ENCODE data around the gene PGAM2. TPM values are rescaled to one million over a fixed set of nuclear protein-coding genes. Genes with fewer than 3 reads are reported as not detected.

Gene PGAM2
- total and polyA plus RNA-seq, 12 donors, result 0.76 to 30.1 (median 6.7) TPM

DNA sequence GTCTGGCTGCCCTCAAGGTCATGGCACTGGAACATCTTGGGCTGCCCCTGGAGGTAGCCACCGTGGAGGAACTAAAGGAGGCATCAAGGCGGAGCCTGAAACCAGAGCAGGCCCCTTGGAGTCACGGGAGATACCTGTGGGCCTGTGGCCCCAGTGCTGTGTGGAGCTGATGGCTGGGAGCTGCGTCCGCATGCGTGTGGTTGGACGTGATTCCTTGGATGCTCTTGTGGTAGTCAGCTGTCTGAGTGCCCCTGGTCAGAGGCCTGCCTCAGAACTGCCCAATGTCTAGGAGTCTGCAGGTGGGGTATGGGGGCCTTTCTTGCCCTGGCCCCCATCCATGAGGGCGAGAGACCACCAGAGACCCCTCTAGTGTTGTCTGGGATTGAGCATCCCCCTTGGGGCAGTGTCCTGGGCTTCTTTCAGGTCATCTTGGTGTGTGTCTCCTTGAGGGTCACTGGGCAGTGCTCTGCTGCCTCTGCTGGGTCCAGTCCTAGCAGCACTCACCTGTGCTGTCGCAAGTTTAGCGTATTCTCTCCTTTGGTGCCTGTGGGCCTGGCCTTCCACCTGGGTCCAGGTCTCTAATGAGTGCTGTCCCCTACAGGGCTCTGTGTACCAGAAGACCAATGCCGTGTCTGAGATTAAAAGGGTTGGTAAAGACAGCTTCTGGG lies 8.1 kb downstream of the PGAM2 start:
- WGBS, 4 donors, result 86 to 93% (median 88%) methylated on average over 6 to 11 of the region's 11 CpGs
- H3K36me3 ChIP-seq (replicated peaks in 1 of 2), result peaks cover 0 to 92% of the 10 kb centered on the region in 2 donors
- H3K27ac ChIP-seq, result no peak overlapping the region
- peaks cover 3% of the 10 kb centered on the region in 2 donors for H3K4me1 ChIP-seq (replicated peaks in 1 of 2)
- no peaks in the 10 kb centered on the region for H3K9me3 ChIP-seq (replicated peaks in 1 of 3)
- intact Hi-C loops (cut with DNase I), result no loop called here
- H3K4me3 ChIP-seq, result no peak overlapping the region
- H3K27me3 ChIP-seq, result no peaks in the 10 kb centered on the region
- no peak for TF ChIP-seq POLR2A (IDR thresholded peaks at IDR 0.05)
- TF ChIP-seq, protein P1, sequence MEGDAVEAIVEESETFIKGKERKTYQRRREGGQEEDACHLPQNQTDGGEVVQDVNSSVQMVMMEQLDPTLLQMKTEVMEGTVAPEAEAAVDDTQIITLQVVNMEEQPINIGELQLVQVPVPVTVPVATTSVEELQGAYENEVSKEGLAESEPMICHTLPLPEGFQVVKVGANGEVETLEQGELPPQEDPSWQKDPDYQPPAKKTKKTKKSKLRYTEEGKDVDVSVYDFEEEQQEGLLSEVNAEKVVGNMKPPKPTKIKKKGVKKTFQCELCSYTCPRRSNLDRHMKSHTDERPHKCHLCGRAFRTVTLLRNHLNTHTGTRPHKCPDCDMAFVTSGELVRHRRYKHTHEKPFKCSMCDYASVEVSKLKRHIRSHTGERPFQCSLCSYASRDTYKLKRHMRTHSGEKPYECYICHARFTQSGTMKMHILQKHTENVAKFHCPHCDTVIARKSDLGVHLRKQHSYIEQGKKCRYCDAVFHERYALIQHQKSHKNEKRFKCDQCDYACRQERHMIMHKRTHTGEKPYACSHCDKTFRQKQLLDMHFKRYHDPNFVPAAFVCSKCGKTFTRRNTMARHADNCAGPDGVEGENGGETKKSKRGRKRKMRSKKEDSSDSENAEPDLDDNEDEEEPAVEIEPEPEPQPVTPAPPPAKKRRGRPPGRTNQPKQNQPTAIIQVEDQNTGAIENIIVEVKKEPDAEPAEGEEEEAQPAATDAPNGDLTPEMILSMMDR (IDR thresholded peaks at IDR 0.05), result no peak
- DNase-seq, result peak in 3 of 7 donors; percentile 9 to 42 (median 14)

DNA sequence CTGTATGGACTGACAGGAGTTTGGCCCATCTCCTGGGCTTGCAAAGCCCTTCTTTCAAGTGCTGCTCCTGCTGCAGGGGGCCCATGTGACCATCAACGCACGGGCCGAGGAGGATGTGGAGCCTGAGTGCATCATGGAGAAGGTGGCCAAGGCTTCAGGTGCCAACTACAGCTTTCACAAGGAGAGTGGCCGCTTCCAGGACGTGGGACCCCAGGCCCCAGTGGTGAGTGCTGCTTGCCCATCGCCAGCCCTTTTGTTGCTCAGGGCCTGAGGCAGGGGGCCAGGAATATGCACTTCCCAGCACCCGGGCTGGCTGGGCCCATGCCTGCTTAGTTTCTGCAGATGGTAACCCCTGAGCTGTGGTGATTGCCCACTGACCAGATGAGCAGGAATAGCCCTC lies 8.7 kb downstream of the PGAM2 start:
- Histone ChIP-seq H3K9me3 (replicated peaks in 1 of 3) (no peaks in the 10 kb centered on the region), H3K4me1 (replicated peaks in 1 of 2) (no peaks in the 10 kb centered on the region), H3K27ac (no peak overlapping the region), H3K27me3 (no peaks in the 10 kb centered on the region), H3K36me3 (replicated peaks in 1 of 2) (peaks cover 0 to 93% of the 10 kb centered on the region in 2 donors), H3K4me3 (no peak overlapping the region)
- DNase-seq, result peak in 3 of 7 donors; percentile 9 to 16 (median 10)
- WGBS, 4 donors, result 82 to 98% (median 92%) methylated on average over 5 to 7 of the region's 7 CpGs
- TF ChIP-seq, protein P1 (IDR thresholded peaks at IDR 0.05), result no peak
- no peak for TF ChIP-seq POLR2A (IDR thresholded peaks at IDR 0.05)
- intact Hi-C loops (cut with DNase I), result no loop called here

DNA sequence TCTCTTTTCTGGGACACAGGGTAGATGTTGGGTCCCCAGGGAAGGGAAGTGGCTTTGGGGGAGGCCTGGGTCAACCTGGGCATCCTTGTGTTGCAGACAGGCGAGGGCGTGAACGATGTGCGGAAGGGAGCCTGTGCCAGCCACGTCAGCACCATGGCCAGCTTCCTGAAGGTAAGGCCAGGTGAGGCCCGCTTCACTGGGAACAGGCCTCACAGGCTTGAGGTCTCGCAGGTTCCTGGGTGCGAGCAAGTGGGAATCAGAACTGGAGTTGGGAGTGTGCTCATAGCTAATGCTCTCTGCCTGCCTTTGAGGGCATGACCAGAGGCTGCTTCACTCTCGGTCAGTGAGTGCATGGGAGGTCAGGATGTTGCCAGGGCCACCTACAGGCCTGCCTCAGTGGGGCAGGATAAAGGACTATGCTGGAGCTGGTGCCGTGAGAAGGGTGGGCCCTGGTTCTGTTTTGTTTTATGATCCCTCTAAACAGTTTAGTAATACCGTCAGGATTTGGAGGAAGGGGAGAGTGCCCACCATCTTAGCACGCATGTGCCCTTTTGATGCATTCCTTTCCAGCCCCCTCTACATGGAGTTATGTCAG lies 12.5 kb downstream of the PGAM2 start:
- WGBS, 4 donors, result 91 to 99% (median 95%) methylated on average over 8 to 12 of the region's 12 CpGs
- intact Hi-C loops (cut with DNase I), result no loop called here
- DNase-seq, result peak in 3 of 7 donors; percentile 7 to 47 (median 17)
- H3K27ac ChIP-seq, result no peak overlapping the region
- H3K27me3 ChIP-seq, result no peaks in the 10 kb centered on the region
- no peak for TF ChIP-seq POLR2A (IDR thresholded peaks at IDR 0.05)
- TF ChIP-seq, protein P1 (IDR thresholded peaks at IDR 0.05), result no peak
- no peaks in the 10 kb centered on the region for H3K9me3 ChIP-seq (replicated peaks in 1 of 3)
- H3K4me1 ChIP-seq (replicated peaks in 1 of 2), result no peaks in the 10 kb centered on the region
- no peak overlapping the region for H3K4me3 ChIP-seq
- peaks cover 0 to 80% of the 10 kb centered on the region in 2 donors for H3K36me3 ChIP-seq (replicated peaks in 1 of 2)

DNA sequence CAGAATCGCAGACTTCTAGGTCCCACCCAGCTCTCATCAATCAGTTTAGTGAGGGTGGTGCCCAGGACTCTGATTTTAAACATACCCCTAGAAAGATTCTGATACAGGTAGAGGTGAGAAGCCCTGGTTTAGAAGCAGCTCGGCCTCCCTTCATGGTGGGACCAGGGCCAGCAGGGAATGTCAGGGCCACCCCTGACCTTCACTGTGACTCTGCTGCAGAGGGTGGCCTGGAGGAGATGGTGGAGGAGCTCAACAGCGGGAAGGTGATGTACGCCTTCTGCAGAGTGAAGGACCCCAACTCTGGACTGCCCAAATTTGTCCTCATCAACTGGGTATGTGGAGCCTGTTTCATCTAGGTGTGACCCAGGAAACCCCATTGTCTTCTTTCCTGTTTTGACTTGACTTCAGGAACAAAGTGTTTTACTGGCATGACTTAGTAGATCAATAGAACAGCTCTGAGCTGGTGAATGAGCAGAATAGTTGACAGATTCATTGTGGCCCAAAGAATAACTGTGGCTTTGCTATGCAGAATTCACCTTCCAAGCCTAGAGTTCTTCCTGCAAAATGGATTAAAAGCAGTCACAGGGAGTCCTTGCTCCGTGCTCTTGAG lies 13.7 kb downstream of the PGAM2 start:
- TF ChIP-seq, protein P1 (IDR thresholded peaks at IDR 0.05), result no peak
- TF ChIP-seq POLR2A (IDR thresholded peaks at IDR 0.05), result no peak
- intact Hi-C loops (cut with DNase I), result no loop called here
- DNase-seq, result peak in 2 of 7 donors; percentile 9 to 20

More for the DNA sequence above, 13.7 kb downstream of the PGAM2 start:
- WGBS, 4 donors, result 80 to 97% (median 87%) methylated on average over 2 to 5 of the region's 5 CpGs
- Histone ChIP-seq H3K4me1 (replicated peaks in 1 of 2) (no peaks in the 10 kb centered on the region), H3K27ac (no peak overlapping the region), H3K4me3 (no peak overlapping the region), H3K9me3 (replicated peaks in 1 of 3) (no peaks in the 10 kb centered on the region), H3K36me3 (replicated peaks in 1 of 2) (peaks cover 0 to 68% of the 10 kb centered on the region in 2 donors), H3K27me3 (no peaks in the 10 kb centered on the region)
